IPS-18c (cell line): Measurements from ENCODE around the gene TAOK1.
A peak's percentile ranks its signal among the peaks of the same experiment; 100 is the strongest.
"Not testable (repeated sequence)": the region's sequence is repeated elsewhere in the genome, so short reads cannot be mapped to it uniquely, and the experiment has no call there.

Source experiments
- H3K4me3 ChIP-seq: 2 replicates; pipeline ENCODE4 v1.7.0; 2013; ENCODE audit warnings: low read depth, mild to moderate bottlenecking, low read length, moderate library complexity; ENCODE audit not compliant: insufficient read depth
- H3K9me3 ChIP-seq: one replicate; pipeline ENCODE4 v1.6.1; 2013; ENCODE audit warnings: mild to moderate bottlenecking, low read length, moderate library complexity; ENCODE audit not compliant: control insufficient read depth, insufficient read depth

TAOK1 gene

GRCh38 chr17:29389982-29390850 is at the start of gene TAOK1:
TAOK1 (plus strand) TSS chr17:29390363; CDS start chr17:29451549, 61,186 bp downstream.
- Histone ChIP-seq H3K4me3 (peak within 1 kb of the TSS; percentile 96), H3K9me3 (no peaks in the 10 kb centered on the region)

GRCh38 chr17:29341726-29342125 is 48.4 kb upstream of the TAOK1 start:
- no peak overlapping the region for H3K4me3 ChIP-seq
- no peaks in the 10 kb centered on the region for H3K9me3 ChIP-seq

GRCh38 chr17:29342158-29342765 is 47.9 kb upstream of the TAOK1 start:
- no peaks in the 10 kb centered on the region for H3K9me3 ChIP-seq
- H3K4me3 ChIP-seq: no peak overlapping the region

GRCh38 chr17:29344201-29344856 is 45.8 kb upstream of the TAOK1 start:
- Histone ChIP-seq H3K9me3 (no peaks in the 10 kb centered on the region), H3K4me3 (no peak overlapping the region)

- no peaks in the 10 kb centered on the region for H3K9me3 ChIP-seq
These were observed 45.1 kb upstream of the TAOK1 start for GRCh38 chr17:29345066-29345465.

GRCh38 chr17:29345470-29345869 is 44.7 kb upstream of the TAOK1 start:
- H3K4me3 ChIP-seq, H3K9me3 ChIP-seq: not testable (repeated sequence)

More at GRCh38 chr17:29345066-29345465, 45.1 kb upstream of the TAOK1 start:
- no peak overlapping the region for H3K4me3 ChIP-seq

- no peaks in the 10 kb centered on the region for H3K9me3 ChIP-seq
These were observed 43.7 kb upstream of the TAOK1 start for GRCh38 chr17:29346462-29346861.

GRCh38 chr17:29347831-29348629 is 42.1 kb upstream of the TAOK1 start:
- Histone ChIP-seq H3K4me3 (no peak overlapping the region), H3K9me3 (no peaks in the 10 kb centered on the region)

More at GRCh38 chr17:29346462-29346861, 43.7 kb upstream of the TAOK1 start:
- no peak overlapping the region for H3K4me3 ChIP-seq

GRCh38 chr17:29349409-29349808 is 40.8 kb upstream of the TAOK1 start:
- H3K9me3 ChIP-seq: no peaks in the 10 kb centered on the region
- H3K4me3 ChIP-seq: no peak overlapping the region

- Histone ChIP-seq H3K4me3 (no peak overlapping the region), H3K9me3 (no peaks in the 10 kb centered on the region)
These were observed 38.0 kb upstream of the TAOK1 start for GRCh38 chr17:29352146-29352545.

GRCh38 chr17:29357232-29357631 is 32.9 kb upstream of the TAOK1 start:
- Histone ChIP-seq H3K4me3 (no peak overlapping the region), H3K9me3 (no peaks in the 10 kb centered on the region)

- Histone ChIP-seq H3K4me3 (no peak overlapping the region), H3K9me3 (no peaks in the 10 kb centered on the region)
These were observed 32.3 kb upstream of the TAOK1 start for GRCh38 chr17:29357821-29358232.

- Histone ChIP-seq H3K4me3 (no peak overlapping the region), H3K9me3 (no peaks in the 10 kb centered on the region)
These were observed 31.7 kb upstream of the TAOK1 start for GRCh38 chr17:29358416-29358815.

GRCh38 chr17:29359777-29360176 is 30.4 kb upstream of the TAOK1 start:
- H3K9me3 ChIP-seq: no peaks in the 10 kb centered on the region
- no peak overlapping the region for H3K4me3 ChIP-seq

- no peak overlapping the region for H3K4me3 ChIP-seq
- no peaks in the 10 kb centered on the region for H3K9me3 ChIP-seq
These were observed 26.4 kb upstream of the TAOK1 start for GRCh38 chr17:29363716-29364115.

GRCh38 chr17:29364691-29365090 is 25.5 kb upstream of the TAOK1 start:
- Histone ChIP-seq H3K9me3 (no peaks in the 10 kb centered on the region), H3K4me3 (no peak overlapping the region)

- no peak overlapping the region for H3K4me3 ChIP-seq
- H3K9me3 ChIP-seq: no peaks in the 10 kb centered on the region
These were observed 22.0 kb upstream of the TAOK1 start for GRCh38 chr17:29368161-29368560.
